Stimulated activated CD4-positive, alpha-beta T cell treated with anti-CD3 and anti-CD28 coated beads, Interleukin-4, amount 100 ng/mL, for 24 hours (primary cell): Measurements from ENCODE around the gene FAM184A.
A peak's percentile ranks its signal among the peaks of the same experiment; 100 is the strongest.

ENCODE experiments used
- DNase-seq: peaks from one replicate; pipeline ENCODE4 v3.0.0-alpha.2; 2020

The FAM184A gene

DNA sequence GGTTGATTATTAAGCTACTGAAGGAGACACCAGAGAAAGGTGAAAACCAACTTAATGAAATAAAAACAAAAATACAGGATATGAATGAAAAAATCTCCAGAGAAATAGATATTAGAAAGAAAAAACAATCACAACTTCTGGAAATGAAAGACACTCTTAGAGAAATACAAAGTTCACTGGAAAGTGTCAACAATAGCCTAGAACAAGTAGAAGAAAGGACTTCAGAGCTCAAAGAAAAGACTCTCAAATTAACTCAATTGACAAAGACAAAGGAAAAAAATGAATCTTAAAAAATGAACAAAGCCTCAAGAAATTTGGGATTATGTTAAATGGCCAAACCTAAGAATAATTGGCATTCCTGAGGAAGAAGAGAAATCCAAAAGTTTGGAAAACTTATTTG lies 133.2 kb downstream of the FAM184A start:
- no peak for DNase-seq

GRCh38 chr6:118940770-118941169 lies 137.7 kb downstream of the FAM184A start:
- no peak for DNase-seq

DNA sequence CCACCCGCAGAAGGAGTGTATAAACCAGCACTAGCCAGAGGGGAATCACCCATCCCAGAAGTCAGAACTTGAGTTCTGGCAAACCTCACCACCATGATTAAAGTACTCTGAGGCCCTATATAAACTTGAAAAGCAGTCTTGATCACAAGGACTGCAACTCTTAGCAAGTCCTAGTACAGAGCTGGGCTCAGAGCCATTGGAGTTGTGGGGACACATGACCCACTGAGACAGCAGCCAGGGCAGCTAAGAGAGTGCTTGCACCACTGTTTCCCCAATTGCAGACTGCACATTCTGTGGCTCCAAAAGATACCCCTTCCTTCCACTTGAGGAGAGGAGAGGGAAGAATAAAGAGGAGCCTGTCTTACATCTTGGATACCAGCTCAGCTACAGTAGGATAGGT lies 138.8 kb downstream of the FAM184A start:
- no peak for DNase-seq

DNA sequence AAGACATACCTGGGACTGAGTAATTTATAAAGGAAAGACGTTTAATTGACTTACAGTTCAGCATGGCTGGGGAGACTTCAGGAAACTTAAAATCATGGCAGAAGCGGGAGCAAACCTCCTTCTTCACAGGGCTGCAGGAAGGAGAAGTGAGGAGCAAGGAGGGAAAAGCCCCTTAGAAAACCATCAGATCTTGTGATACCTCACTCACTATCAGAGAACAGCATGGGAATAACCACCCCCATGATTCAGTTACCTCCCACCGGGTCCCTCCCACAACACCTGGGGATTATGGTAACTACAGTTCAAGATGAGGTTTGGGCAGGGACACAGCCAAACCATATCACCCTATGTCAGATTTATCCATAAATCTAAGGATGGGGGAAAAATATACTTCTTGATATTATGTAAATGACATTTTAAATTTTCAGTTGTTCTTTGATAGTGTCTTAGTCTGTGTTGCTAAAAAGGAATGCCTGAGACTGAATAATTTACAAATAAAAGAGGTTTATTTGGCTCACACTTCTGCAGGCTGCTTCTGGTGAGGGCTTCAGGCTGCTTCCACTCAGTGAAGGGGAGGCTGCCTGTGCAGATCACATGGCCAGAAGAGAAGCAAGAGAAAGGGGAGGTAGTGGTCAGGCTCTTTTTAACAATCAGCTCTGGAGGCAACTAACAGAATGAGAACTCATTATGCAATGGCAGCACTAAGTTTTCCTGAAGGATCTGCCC lies 142.3 kb downstream of the FAM184A start:
- no peak for DNase-seq

DNA sequence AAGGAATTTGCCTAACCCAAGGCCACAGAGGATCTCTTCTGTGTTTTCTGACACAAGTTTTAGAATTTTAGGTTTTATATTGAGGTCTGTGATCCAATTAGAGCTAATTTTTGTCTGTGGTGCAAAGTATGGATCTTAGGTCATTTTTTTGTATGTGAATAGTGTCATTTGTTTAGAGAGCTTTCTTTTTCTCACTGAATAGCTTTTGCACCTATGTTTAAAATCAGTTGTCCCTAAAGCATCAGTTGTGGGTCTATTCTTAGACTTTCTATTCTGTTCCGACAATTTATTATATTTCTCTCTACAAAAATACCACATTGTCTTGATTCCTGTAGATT lies 143.2 kb downstream of the FAM184A start:
- no peak for DNase-seq

DNA sequence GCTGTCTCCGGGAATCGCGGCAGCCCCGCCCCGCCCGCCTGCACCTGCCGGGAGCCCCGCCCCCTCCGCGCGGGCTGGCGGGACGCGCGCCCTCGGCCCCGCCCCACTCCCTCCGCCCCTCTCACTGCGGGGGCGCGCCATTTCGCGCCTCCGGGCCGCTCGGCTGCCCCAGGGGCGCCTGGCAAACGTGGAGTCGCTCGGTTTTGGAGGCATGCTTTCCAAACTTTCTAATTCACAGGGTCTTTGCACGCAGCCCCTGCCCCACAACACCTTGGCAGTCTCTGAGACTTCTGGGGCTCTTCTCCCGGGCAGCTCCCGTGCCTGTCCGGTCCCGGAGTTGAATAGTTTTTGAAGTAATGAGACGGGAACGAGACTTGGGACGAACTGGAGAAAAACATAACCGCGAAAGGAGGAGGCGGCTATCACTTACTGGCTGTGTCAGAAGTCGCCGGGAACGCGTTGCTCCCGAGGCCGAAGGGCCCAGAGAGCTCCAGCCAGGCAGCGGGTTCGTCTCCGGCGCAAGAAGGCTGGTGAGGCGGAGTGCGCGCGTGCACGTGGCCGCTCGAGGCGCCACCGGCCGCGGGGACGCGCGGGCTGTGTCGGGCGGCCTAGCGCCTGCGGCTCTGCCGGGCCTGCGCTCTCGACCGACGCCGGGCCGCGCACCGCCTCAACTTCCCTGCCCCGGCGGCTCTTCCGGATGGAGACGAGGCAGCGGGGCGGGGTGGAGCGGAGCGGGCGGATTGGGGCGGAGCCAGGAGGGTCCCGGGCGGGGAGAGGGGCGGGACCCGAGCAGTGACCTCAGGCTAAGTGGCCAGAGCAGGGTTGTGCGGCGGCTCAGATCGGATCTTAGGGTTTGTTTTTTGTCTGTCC lies 143.8 kb downstream of the FAM184A start, which contains the start of gene MCM9:
MCM9 (minus strand) TSS at position 699 of the 870 bp plus-strand sequence. CDS start 3,436 bp downstream, outside the sequence.
- peak; percentile 87 for DNase-seq

DNA sequence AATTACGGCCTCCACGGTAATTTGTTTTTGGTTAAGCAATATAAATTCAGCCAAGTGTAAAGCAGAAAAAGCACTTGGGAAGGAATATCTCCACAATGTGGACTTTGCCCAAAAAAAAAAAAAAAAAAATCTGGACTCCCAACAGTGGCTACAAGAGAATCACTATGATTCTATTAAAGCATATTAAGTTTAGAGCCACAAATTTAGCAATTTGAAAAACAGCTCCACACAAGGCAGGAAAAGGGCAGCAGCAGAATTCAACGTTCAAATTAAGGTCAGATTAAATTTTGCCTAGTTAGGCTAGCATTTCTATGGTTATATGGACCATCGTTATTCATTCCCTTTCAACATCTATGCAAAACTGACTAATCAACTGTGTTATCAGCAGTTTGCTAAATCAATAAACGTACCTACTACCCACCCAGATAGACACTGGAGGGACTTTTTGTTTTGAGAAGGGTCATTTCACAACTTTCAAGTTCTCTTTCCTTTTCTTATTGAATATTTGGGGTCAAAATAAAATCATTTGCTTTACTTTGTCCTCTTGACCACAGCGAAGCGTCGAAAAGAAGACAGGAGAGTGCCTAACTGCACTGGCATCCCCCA lies 144.5 kb downstream of the FAM184A start:
- no peak for DNase-seq

- DNase-seq = no peak
These were observed 146.0 kb downstream of the FAM184A start for GRCh38 chr6:118932421-118932820.

GRCh38 chr6:118931436-118931835 lies 147.0 kb downstream of the FAM184A start:
- no peak for DNase-seq

DNA sequence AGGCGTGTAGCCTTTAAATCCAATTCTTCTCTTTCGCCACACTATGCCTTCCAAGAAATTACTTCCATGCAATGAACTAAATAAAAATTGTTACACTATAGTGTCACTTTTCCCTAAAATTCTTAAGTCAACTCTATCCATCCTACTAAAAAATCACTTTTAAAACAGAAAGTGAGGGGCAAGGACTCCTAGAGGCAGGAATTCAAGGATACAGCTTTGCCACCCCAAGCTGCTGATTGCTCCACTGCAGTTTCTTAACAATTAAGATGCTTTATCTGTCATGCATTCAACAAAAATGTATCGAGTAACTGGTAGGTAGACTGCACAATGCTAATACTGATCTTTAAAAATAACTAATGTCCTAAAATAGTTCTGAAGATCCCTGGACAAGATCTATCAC lies 147.8 kb downstream of the FAM184A start:
- no peak for DNase-seq

DNA sequence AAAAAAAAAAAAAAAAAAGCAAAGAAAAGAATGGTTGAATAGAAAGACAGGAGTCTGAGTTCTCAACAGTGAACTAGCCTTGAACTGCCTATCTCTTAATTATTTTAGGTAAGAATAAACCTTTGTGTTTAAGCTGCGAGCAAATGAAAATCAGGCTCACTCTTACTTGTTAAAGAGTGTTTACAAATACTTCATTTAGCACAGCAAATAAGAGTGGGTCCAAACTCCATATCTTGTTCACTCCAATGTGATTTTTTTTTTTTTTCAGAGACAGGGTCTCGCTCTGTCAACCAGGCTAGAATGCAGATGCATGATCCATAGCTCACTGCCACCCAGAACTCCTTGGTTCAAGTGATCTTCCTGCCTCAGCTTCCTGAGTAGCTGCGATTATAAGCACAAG lies 155.4 kb downstream of the FAM184A start:
- no peak for DNase-seq

DNA sequence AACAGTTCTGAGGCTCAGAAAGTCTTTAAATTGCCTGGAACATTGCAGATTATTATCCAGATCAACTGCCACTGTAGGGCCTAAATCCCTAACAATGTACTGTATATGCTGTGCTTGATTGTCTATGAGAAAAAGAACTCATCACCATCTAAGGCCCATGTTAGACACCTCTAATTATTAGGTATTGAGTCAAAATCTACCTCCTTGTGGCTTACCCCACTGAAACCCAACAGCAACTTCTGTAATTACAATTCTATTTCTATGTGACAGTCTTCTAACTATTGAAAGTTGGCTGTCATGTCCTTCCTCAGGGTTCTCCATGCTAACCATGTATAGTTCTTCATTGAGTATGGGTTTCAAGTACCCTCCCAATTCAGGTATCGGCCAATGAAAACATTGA lies 157.4 kb downstream of the FAM184A start:
- no peak for DNase-seq

GRCh38 chr6:118918329-118918725 lies 160.1 kb downstream of the FAM184A start:
- DNase-seq = no peak

DNA sequence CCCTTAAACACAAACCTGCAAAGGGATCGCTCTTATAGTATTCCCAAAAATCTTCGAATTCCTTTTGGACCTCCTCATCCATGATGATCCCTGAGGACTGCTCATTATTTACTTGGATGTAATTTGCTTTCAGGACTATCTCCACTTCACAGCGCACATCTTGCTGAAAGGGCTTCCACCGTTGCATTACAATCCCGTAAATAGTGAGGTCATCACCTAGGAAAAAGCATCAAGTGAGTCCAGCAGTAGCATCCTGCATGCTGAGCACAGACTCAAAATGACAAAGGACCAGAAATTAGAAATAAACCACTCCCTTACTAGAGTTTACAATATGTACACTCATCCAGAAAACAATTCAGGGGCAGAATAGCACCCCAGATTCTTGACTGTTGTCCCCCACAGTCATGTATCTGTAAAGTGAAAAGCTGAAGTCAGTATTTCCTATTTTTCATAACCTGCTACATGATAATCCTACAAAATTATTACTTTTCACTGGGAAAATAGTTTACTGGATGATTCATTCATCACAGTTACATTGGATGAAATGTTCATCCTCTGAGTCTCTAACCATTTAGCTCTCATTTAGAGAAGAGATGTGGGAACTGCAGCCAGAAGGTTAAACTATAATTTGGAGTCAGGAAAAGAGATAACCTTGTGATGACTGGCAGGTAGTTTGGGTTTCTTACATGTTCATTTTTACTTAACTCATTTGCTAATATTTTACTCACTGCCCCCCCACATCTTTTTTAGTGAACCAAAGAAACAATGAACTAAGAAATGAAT lies 160.7 kb downstream of the FAM184A start:
- no peak for DNase-seq

DNA sequence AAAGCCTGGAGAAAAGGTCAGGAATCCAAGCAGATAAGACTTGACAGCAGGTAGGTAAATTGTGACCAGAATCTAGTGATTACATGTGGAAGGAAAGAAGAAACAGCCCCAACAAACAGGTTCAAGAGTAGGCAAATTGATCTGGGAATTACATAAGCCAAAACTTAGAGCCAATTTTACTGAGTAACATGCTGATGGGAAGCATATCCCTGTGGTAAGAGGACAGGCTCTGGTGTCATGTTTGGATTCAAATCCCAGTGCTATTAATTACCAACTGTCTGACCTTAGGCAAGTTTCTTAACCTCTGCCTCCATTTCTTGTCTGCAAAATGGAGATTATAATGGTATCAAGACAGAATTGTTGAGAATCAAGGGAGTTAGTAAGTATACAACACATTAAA lies 163.9 kb downstream of the FAM184A start:
- no peak for DNase-seq

DNA sequence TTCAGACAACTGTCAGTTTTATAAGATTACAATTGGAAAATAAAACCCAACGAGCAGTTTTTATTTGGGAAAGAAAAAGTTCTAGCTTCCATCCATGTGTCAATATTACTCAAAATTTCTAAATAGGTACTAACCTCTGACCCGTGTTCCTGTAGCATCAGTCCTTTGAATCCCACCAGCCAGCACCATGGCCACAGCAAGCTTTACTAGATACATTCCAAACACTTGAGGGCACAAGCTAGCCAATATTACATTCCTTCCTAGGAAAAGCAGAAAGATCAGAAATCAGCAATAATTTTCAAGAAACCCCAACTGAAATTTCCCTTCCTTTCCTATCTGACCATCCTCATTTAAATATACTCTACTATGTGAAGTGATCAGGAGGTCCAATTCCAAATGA lies 165.3 kb downstream of the FAM184A start:
- DNase-seq = no peak

DNA sequence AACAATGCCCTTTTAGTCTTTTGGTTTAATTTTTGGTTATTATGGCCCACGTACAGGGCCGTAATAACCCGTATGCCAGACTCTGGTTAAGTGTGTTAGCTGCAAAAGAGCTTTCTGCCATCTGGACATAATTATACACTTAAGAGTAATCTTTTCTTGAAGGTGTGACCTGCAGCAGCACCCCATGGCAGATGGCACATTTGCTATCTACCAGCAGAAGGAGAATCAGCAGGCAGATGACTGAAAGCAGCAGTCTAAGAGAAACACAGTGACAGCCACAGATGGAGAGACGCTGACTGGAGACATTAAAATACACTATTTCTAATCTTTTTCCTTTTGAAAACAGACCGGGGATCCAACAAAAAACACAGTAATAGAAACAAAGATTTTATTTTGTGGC lies 165.8 kb downstream of the FAM184A start:
- no peak for DNase-seq
